Transverse colon (tissue), 4 donors: ENCODE results near the gene MRPL27.

Experiments used
- EP300 ChIP-seq: sonication (generic); formaldehyde crosslinking; IDR thresholded peaks from one replicate; pipeline ENCODE4 v1.6.1; 2017; ENCODE audit warnings: antibody characterized with exemption, low read depth
- POLR2A ChIP-seq: fragments of 450-650 bp; IDR thresholded peaks from one replicate; pipeline ENCODE4 v1.6.1; 2016; ENCODE audit warnings: antibody characterized with exemption, mild to moderate bottlenecking, moderate library complexity
- POLR2AphosphoS5 ChIP-seq, 3 donors: sonication (generic); formaldehyde crosslinking; IDR thresholded peaks; one replicate each; pipeline ENCODE4 v1.6.1; 2016; ENCODE audit warnings: antibody characterized with exemption in 3 of 3
- TF ChIP-seq, protein P1 (sequence below), 5 experiments: fragments of 200-600 bp in 3 of 5; fragments of 450-650 bp in 2 of 5; sonication (generic) in 3 of 5; IDR thresholded peaks; 1 replicate in 2 of 5; 2 replicates in 3 of 5; pipeline ENCODE4 v1.5.1; 2016 to 2017; ENCODE audit warnings: antibody characterized with exemption in 5 of 5, inconsistent platforms in 3 of 5, mild to moderate bottlenecking in 2 of 5, moderate library complexity in 1 of 5

DNA sequence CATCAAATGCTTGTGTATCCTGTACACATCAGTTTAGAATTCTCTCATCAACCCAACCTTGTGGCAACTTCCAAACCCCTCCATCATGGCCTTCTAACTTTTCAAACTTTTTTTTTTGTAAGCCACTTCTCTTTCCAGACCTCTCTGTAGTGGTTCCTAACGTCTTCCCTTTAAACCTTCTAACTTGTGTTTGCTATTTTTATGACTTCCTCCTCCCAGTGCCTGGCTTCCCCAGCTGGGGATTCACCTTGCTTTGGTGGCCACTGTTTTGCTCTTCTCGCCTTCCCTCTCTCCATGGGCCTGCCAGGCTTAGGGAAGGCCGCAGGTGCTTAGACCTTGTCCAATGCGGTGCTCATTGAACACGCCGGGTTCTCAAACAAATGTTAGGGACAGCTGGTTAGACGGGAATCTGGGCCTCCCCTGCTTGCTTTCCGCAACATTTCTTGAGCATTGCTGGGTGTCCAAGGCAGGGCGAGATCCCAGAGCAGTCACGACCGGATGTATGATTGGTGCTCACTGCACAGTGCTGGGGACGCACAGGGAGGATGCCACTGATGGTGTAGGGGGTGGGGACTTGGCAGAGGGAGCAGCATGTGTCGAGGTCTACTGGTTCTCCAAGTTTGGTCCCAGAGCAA lies 28.1 kb downstream of the MRPL27 start:
- TF ChIP-seq, protein P1, sequence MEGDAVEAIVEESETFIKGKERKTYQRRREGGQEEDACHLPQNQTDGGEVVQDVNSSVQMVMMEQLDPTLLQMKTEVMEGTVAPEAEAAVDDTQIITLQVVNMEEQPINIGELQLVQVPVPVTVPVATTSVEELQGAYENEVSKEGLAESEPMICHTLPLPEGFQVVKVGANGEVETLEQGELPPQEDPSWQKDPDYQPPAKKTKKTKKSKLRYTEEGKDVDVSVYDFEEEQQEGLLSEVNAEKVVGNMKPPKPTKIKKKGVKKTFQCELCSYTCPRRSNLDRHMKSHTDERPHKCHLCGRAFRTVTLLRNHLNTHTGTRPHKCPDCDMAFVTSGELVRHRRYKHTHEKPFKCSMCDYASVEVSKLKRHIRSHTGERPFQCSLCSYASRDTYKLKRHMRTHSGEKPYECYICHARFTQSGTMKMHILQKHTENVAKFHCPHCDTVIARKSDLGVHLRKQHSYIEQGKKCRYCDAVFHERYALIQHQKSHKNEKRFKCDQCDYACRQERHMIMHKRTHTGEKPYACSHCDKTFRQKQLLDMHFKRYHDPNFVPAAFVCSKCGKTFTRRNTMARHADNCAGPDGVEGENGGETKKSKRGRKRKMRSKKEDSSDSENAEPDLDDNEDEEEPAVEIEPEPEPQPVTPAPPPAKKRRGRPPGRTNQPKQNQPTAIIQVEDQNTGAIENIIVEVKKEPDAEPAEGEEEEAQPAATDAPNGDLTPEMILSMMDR (IDR thresholded peaks at IDR 0.05): no peak
- TF ChIP-seq POLR2A (no peak), EP300 (no peak), POLR2AphosphoS5 (IDR thresholded peaks at IDR 0.05) (no peak)
